Measurements from ENCODE around the gene ZNF577.
"Not testable (repeated sequence)": the region's sequence is repeated elsewhere in the genome, so short reads cannot be mapped to it uniquely, and the experiment has no call there.

ZNF577 gene

DNA sequence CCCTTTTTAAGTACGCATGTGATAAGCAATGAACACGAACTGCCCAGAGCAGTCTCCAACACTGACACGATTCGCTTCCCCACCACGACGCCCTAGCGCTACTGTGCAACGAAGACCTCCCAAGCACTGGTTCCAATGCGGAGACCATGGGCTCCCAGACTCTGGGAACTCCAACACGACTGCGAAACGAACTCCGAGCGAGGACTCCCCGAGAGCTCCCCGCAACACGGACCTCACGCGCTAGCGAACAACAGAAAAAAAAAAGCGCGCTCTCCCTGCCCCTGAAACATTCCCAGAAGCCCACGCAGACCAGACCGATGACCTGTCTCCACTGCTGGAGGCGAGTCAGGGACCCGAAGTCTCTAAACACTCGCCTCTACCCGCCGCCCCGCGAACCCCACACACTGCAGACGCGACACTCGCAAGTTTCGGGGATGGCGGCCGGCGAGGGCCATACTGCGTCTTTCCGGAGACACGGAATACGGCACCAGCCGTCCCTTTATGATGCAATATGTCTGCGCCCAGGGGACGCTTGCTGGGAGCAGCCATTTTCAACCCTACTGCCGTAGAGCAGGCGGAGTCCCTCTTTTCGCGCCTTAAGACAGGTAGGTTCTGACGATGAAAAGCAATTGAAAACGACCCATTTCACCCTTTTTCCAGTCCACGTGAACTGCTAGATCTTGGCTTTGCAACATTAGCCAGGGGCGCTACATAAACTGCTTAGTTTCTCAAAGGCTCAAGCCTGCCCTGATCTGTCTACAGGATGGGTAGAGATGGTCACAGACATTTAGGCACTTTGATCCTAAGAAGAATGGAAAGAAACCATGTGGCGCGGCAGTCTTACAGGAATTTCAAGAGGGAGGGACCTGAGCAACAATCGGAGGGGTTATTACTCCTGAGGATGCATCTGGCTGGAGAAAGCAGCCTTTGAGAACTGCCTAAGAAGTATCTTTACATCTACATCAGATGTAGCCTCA lies at the start of gene ZNF577:
Gene ZNF577, minus strand, starts transcription at position 430 of the 977 bp plus-strand sequence. CDS start 7,569 bp downstream, outside the sequence.
- DNase-seq = peak; percentile 62

DNA sequence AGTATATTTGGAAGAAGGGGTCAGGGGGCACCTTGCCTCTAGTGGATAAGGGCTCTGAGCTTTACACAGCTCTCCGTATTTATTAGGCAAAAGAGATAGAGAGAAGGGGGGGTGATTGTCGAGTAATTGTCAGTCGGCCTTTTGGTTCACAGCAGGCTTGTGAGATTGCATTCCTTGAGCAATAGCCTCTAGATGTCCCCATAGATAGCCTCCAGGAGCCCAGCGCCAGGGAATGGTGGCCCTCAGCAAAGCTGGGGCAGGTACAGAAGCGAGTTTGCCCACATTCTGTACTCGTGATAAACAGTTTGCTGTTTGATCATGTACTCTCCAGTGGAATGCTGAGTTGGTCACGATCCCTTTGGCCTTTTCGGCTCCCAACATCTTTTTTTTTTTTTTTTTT lies 44.2 kb upstream of the ZNF577 start:
- DNase-seq = no peak

DNA sequence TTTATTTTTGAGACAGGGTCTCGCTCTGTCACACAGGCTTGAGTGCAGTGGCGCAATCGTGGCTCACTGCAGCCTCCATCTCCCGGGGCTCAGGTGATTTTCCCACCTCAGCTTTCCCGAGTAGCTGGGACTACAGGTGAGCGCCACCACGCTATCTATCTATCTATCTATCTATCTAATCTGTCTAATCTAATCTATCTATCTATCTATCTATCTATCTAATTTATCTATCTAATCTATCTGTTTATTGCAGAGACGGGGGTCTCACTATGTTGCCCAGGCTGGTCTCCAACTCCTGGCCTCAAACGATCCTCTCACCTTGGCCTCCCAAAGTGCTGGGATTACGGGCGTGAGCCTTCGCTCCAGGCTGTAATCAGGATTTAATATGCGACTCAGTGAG lies 40.1 kb upstream of the ZNF577 start:
- no peak for DNase-seq

DNA sequence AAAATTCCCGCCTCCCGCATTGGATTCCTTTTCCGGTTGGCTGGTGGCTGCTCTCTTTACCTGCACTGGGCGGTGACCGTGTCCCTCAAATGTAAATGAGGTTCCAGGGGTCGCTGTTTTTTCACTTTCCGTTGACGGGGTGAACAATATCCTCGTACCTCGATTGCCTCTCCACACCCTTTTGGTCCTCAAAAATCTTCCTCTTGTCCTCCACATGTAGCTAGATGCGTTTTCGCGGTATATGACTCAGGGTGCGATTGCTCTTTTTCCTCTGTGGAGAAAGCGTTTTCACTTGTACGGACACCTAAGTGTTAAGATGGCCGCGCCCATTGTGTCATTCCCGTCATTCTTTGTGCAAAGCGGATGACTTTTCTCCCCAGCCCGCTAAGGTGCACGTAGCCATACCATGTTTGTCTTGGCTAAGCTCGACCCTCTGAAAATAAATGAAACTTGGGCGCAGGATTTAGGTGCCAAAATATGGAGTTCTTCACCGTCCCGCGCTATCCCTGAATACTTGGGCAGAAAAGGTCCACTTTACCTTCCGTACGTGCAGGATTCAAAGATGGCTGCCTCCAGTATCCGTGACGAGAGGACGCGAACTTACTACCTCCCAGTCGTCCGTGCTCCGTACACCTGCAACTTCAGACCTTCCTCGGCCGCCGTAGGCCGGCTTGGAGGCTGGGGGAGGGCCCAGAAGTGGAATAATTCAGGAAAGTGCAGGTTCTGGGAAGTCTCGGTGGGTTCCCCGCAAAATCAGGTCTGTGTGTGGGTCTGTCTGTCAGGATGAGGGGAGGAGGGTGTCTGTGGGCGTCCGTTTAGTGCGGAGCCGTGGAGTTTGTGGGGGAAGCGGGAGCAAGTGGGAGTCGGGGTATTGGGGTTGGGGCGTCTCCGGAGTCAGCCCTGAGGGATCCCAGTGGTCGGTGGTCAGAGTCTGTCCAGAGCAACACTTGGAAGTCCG lies 39.3 kb upstream of the ZNF577 start, which contains the start of gene ZNF613:
Gene ZNF613, plus strand, starts transcription at position 689 of the 958 bp plus-strand sequence. CDS start 8,749 bp downstream, outside the sequence.
- peak; percentile 76 for DNase-seq

DNA sequence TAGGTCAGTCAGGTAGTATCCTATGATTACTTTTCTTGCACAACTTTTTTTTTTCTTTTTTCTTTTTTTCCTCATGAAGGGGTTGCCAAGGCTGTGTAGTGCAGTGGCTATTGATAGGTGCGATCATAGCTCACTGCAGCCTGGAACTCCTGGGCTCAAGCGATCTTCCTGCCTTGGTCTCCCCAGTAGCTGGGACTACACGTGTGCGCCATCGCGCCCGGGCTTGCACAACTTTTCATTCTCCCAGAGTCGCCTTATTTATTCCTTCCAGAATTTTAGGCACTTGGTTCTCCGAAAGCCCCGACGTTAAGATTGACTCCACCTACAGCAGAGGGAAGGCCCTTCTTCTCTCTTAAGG lies 38.7 kb upstream of the ZNF577 start:
- no peak for DNase-seq

DNA sequence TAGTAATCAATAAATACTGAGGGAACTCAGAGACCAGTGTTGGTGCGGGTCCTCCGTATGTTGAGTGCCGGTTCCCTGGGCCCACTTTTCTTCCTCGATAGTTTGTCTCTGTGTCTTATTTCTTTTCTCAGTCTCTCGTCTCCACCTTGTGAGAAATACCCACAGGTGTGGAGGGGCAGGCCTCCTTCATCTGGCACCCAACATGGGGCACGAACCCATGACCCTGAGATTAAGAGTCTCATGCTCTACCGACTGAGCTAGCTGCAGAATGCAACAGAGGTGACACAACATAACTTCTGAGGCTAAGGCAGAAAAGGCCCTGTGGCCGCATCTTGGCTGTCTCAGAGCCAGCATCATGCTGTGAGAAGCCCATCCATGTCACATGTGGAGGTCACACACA lies 34.2 kb upstream of the ZNF577 start:
- DNase-seq = no peak

DNA sequence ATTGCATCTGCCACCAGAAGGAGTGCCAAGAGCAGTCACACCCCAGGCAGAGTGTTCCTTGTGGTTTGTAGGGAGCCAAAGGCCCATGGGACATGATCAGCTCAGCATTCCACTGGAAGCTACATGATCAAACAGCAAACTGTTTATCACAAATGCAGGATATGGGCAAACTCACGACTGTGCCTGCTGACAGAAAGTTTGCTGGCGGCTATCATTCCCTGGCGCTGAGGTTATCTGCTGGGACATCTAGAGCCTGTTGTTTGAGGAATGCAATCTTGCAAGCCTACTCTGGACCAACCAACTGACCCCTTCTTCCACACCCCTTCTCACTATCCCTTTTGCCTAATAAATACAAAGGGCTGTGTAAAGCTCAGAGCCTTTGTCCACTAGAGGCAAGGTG lies 31.9 kb upstream of the ZNF577 start:
- DNase-seq = no peak

DNA sequence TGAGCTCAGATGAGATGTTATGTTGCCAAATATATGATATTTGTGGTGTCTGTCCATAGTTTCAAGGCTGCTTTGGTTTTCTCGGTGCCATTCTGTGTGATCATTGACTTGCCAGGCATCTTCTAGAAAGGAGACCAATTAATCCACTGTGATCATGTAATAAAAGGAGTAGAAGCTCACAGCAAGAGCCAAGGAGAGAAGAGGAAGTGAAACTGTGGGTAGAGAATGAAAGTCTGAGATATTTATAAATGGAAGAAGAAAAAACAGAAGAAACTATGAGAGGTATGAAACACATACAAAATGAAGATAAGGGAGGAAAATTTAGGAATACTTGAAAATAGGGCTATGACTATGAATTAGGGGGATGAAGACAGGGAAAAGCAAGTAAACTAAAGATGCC lies 28.4 kb upstream of the ZNF577 start:
- DNase-seq = no peak

DNA sequence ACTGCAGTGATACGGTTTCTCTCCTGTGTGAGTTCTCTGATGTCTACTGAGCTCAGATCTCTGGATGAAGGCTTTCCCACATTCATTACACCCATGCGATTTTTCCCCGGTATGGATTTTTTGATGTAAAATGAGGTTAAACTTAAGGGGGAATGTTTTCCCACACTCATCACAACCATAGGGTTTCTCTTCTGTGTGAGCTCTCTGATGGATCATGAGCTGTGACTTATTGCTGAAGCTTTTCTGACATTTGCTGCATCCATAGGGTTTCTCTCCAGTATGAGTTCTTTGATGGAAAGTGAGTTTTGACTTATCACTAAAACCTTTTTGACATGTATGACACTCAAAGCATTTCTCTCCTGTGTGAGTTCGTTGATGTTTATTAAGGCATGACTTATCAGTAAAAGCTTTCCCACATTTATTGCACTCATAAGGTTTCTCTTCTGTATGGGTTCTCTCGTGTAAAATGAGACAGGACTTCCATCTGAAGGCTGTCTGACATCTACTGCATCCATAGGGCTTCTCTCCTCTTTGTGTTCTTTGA lies 27.6 kb upstream of the ZNF577 start:
- no peak for DNase-seq

DNA sequence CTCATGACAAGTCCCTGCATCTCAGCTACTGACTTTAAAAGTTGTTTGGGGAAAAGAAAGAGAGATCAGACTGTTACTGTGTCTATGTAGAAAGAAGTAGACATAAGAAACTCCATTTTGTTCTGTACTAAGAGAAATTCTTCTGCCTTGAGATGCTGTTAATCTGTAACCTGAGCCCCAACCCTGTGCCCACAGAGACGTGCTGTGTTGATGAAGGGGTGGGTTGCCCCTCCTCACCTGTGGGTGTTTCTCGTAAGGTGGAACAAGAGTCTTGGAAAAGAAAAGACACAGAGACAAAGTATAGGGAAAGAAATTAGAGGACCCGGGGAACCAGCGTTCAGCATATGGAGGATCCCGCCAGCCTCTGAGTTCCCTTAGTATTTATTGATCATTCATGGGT lies 20.2 kb upstream of the ZNF577 start:
- DNase-seq = not testable (repeated sequence)

DNA sequence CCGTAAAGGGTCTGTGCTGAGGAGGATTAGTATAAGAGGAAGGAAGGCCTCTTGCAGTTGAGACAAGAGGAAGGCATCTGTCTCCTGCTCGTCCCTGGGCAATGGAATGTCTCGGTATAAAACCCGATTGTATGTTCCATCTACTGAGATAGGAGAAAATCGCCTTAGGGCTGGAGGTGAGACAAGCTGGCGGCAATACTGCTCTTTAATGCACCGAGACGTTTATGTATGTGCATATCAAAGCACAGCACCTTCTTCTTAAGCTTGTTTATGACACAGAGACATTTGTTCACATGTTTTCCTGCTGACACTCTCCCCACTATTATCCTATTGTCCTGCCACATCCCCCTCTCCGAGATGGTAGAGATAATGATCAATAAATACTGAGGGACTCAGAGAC lies 18.4 kb upstream of the ZNF577 start:
- not testable (repeated sequence) for DNase-seq

DNA sequence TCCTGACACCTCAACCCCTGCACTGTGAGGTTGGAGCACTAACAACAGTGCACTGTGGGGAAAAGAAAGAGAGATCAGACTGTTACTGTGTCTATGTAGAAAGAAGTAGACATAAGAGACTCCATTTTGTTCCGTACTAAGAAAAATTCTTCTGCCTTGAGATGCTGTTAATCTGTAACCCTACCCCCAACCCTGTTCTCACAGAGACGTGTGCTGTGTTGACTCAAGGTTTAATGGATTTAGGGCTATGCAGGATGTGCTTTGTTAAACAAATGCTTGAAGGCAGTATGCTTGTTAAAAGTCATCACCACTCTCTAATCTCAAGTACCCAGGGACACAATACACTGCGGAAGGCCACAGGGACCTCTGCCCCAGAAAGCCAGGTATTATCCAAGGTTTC lies 17.9 kb upstream of the ZNF577 start:
- not testable (repeated sequence) for DNase-seq

DNA sequence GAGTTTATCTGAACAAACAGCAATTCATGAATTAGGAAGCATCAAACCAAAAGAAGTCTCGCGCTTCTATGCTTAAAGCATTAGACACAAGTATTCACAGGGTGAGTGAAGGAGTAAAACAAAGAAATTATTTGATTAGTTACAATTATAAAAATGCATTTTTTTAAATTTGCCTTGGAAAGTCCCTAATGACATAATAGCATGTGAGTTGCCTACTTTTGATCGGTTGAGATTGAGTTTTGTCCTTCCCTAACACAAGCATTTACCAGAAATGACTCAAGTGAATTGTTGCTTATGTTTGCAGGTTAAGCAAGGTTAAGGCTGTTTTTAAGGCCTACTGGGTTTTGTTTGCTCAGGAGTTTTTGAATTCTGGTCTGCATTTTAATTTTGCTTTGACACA lies 17.5 kb upstream of the ZNF577 start:
- no peak for DNase-seq

DNA sequence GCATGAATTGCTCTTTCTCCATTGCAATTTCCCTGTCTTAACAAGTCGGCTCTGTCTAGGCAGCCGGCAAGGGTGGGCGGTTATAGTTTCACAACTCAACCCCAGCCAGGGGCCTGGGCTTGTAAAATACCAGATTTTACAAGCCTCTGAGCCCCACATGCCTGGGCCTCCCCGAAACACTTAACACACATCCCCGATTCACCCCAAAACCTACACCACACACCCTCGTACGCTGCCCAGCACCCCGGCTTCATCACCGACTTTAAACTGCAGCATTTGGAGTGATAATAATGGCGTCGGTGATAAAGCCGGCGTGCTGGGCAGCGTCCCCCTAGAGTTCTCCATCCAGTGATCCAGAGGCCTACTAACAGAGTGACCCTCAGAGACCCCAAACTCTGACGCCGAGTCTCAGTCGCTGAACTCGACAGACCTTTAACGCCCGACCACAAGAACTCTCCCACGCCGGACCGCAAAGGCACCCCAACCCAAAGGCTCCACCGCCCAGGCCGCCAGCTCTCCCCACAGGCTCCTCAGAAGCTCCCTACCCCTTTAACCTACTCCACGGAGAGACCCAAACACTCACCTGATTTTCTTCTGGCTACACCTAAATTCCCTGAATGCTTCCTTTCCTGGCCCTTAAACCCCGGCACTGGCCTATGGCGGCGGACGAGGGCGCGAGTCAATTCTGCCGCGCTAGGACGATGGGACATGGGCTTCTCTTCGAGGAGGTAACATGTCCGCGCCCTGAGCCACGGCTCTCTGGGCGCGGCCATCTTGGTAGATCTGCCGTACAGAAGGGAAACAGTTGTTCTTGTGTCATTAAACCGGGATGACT lies 16.8 kb upstream of the ZNF577 start, which contains the start of gene ZNF649:
Gene ZNF649, minus strand, starts transcription at position 687 of the 835 bp plus-strand sequence. CDS start 4,910 bp downstream, outside the sequence.
- peak; percentile 78 for DNase-seq

DNA sequence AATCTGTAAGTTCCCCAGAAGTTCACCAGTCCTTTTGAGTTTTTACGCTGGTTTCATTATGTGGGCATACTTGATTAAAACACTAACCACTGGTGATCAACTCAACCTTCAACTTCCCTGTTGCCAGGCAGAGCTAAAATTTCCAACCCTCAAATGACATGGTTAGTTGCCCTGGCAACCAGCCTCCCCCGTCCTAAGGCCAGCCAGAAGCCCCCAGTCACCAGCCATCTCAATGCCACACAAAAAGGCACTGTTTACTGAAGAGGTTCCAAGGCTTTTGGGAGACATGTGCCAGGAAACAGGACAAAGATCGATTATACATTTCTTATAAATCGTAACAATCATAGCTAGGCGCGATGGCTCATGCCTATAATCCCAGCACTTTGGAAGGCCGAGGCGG lies 15.4 kb upstream of the ZNF577 start:
- DNase-seq = no peak

DNA sequence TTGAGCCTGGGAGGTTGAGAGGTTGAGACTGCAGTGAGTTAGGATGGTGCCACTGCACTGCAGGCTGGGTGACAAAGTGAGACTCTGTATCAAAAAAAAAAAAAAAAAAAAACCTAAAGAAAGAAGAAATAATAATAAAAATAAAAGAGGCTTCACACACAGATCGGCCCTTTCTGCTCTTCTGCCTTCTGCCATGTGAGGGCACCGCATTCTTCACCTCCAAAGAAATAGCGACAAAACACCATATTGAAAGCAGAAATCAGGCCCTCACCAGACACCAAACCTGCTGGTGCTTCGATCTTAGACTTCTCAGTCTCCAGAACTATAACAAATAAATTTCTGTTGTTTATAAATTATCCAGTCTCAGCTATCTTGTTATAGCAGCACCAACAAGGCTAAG lies 14.1 kb upstream of the ZNF577 start:
- DNase-seq = no peak

DNA sequence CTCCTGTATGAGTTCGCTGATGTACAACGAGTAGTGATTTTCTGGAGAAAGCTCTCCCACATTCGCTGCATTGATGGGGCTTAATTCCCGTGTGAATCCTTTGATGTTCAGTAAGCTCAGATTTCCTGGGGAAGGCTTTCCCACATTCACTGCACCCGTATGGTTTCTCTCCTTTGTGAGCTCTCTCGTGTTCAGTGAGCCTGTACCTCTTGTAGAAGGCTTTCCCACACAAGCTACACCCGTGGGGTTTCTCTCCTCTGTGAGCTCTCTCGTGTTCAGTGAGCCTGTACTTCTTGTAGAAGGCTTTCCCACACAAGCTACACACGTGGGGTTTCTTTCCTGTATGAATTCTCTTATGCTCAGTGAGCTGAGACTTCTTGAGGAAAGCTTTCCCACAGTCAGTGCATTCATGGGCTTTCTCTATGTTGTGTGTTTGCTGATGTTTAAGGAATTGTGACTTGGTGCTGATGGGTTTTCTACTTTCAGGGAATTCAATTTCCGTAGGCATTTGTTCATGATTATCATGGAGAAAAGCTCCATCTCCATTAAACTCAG lies 3.5 kb upstream of the ZNF577 start:
- no peak for DNase-seq

DNA sequence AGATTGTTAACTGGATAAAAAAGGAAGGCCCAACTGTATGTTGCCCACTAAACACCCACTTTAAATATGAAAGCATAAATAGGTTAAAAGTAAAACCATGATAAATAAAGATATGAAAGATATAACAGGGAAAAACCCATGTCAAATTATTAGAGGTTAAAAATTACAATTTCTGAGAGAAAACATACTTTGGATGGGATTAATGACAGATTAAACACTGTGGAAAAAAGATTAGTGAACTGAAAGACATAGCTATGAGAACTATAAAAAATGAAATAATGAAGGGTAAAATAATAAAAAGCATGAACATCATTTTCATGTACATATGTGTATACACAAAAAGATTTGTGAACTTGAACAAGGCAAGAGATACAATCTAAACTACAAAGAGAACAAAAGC lies 2.2 kb upstream of the ZNF577 start:
- DNase-seq = no peak

DNA sequence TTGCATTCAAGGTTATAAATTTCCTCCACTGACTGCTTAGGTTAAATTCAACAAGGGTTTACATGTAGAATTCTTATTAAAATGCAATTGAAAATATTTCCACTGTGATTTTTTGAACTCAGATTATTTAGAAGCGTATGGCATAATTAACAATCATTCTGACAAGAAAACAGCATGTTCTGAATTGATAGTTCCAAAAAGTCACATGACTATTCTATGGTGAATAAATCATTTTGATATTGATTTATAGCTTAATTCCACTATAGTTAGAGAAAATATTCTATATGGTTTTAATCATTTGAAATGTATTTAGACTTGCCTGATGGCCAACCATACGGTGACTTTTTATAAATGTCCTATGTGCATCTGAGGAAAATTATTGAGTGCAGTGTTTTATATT lies 3.0 kb downstream of the ZNF577 start:
- no peak for DNase-seq

DNA sequence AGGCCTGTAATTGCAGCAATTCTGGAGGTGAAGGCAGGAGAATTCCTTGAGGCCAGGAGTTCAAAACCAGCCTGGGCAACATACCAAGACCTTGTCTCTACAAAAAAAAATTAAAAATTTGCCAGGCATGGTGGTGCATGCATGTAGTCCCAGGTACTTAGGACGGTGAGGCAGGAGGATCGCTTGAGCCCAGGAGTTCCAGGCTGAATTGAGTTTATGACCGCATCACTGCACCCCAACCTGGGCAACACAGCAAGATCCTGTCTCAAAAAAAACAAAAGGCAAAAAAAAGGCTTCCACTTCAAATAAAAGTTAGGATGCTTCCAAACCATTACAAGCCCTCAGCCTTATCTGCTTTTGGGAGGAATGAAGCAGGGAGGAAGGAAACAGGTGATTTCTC lies 5.2 kb downstream of the ZNF577 start:
- DNase-seq = no peak

DNA sequence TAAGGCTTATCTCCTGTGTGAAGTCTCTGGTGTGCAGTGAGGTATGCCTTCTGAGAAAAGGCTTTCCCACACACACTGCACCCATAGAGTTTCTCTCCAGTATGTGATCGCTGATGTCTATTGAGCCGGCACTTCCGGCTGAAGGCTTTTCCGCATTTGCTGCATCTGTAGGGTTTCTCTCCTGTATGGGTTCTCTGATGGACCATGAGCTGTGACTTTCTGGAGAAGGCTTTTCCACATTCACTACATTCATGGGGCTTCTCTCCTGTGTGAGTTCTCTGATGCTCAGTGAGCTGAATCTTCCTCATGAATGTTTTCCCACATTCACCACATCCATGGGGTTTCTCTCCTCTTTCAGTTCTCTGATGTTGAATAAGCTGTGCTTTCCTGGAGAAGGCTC lies 14.7 kb downstream of the ZNF577 start:
- DNase-seq = no peak

Data from stimulated activated CD4-positive, alpha-beta T cell treated with anti-CD3 and anti-CD28 coated beads, Interleukin-12 subunit alpha, Interleukin-12 subunit beta, amount 100 ng/mL, for 4 hours (primary cell).